A549 treated with Hydrocortisone at 1 μM for 4 hours (cell line): ENCODE results near the gene USP35. TPM values are rescaled to one million over a fixed set of nuclear protein-coding genes. Genes with fewer than 3 reads are reported as not detected.

Source experiments
- total RNA-seq: library from RNA; stranded (reverse); fragments of 200-300 nt; extraction: Qiagen RNA extraction; gene quantifications from 5 replicates; pipeline ENCODE4 v1.2.3, GENCODE V29; 2022

The USP35 gene
- 6.6 to 8.6 TPM (median 7.6 TPM) in 5 replicates for total RNA-seq

GRCh38 chr11:78188286-78189173 is at the start of gene USP35, which contains the start of gene KCTD21:
TSS of gene USP35 (plus strand) at chr11:78188919. CDS start at chr11:78196246, 7,327 bp downstream.
TSS of gene KCTD21 (minus strand) at chr11:78188626. CDS start at chr11:78174554, 14,072 bp downstream.

GRCh38 chr11:78139422-78140391 is 49.0 kb upstream of the USP35 start, which contains the start of gene ALG8:
TSS of gene ALG8 (minus strand) at chr11:78139626. CDS start at chr11:78139588, 38 bp downstream.

Other genes starting within 250 kb of the USP35 start
- gene INTS4, start 194.3 kb upstream of the USP35 start, total RNA-seq, result 16.4 to 20.5 TPM (median 17.7 TPM) in 5 replicates
- gene KCTD14, start 165.6 kb upstream of the USP35 start, total RNA-seq, result 1.3 to 2.1 TPM (median 1.6 TPM) in 5 replicates
- not detected in 5 replicates for gene THRSP, start 125.1 kb upstream of the USP35 start, total RNA-seq
- gene NDUFC2, start 109.1 kb upstream of the USP35 start, total RNA-seq, result 235 to 265 TPM (median 252 TPM) in 5 replicates
- gene ALG8, start 49.3 kb upstream of the USP35 start, total RNA-seq, result 57.2 to 63.8 TPM (median 61.9 TPM) in 5 replicates
- gene KCTD21, start 293 bp upstream of the USP35 start, total RNA-seq, result 7.4 to 9.1 TPM (median 7.9 TPM) in 5 replicates
- 3.0 to 5.6 TPM (median 4.3 TPM) in 5 replicates for gene GAB2, start 228.9 kb downstream of the USP35 start, total RNA-seq